Thyroid gland (tissue), 4 donors: ENCODE results near the gene PPARG. TPM values are rescaled to one million over a fixed set of nuclear protein-coding genes. Genes with fewer than 3 reads are reported as not detected.

Source experiments
- DNase-seq, 2 donors: peaks; one replicate each; pipeline ENCODE4 v3.0.0-alpha.2; 2019
- H3K27ac ChIP-seq, 3 donors: fragments of 200-600 bp; sonication (generic); 1 replicate in 2 of 3; 2 replicates in 1 of 3; pipeline ENCODE4 v1.5.1; 2016 to 2019; ENCODE audit warnings: mild to moderate bottlenecking in 1 of 3, moderate library complexity in 1 of 3
- H3K27me3 ChIP-seq: fragments of 200-600 bp; sonication (generic); one replicate; pipeline ENCODE4 v1.5.1; 2019
- H3K36me3 ChIP-seq, 2 donors: fragments of 200-600 bp; sonication (generic); one replicate each; pipeline ENCODE4 v1.5.1; 2016 to 2019
- H3K4me1 ChIP-seq, 2 donors: fragments of 200-600 bp; sonication (generic); one replicate each; pipeline ENCODE4 v1.5.1; 2017 to 2019
- H3K4me3 ChIP-seq, 3 donors: fragments of 200-600 bp; sonication (generic); replicated peaks in 1 of 3; 1 replicate in 2 of 3; 2 replicates in 1 of 3; pipeline ENCODE4 v1.5.1; 2016; ENCODE audit warnings: mild to moderate bottlenecking in 1 of 3
- H3K9me3 ChIP-seq: fragments of 200-600 bp; sonication (generic); one replicate; pipeline ENCODE4 v1.5.1; 2017
- CTCF ChIP-seq, 6 experiments: fragments of 200-600 bp in 3 of 6; fragments of 450-650 bp in 3 of 6; sonication (generic) in 3 of 6; IDR thresholded peaks; one replicate each; pipeline ENCODE4 v1.5.1; 2016 to 2019; ENCODE audit warnings: antibody characterized with exemption in 6 of 6, mild to moderate bottlenecking in 2 of 6, inconsistent platforms in 1 of 6, moderate library complexity in 1 of 6
- POLR2A ChIP-seq, 2 donors: fragments of 450-650 bp; IDR thresholded peaks; one replicate each; pipeline ENCODE4 v1.6.1; 2017; ENCODE audit warnings: antibody characterized with exemption in 2 of 2, mild to moderate bottlenecking in 2 of 2, moderate library complexity in 1 of 2
- WGBS, 2 donors: methylation state at CpG; one replicate each; pipeline ENCODE4 v1.1.5; 2017; 5-methylcytosine and 5-hydroxymethylcytosine counted together
- intact Hi-C: fragments of 100-400 bp; cut with DNase I; formaldehyde crosslinking; loops from one replicate; pipeline ENCODE4 v1.15.1; 2023
- total RNA-seq, 4 donors: library from RNA; depleted of rRNA; stranded (reverse); fragments of >200 nt; gene quantifications; one replicate each; pipeline ENCODE4 v1.2.3, GENCODE V29; 2016

Gene PPARG
- total RNA-seq, 4 donors from 2014 or later: 20.0 to 27.3 (median 23.7) TPM

- intact Hi-C loops: loop anchor here (10.0 kb wide), 1 partner anchor 112 kb away; no protein-coding TSS in a partner anchor
- H3K36me3 ChIP-seq: no peaks in the 10 kb centered on the region
- peak overlapping the region; percentile 48 to 83 (median 52) for H3K27ac ChIP-seq
- peak overlapping the region in 2 of 3 donors; percentile 5 to 31 for H3K4me3 ChIP-seq
- TF ChIP-seq POLR2A (IDR thresholded peaks at IDR 0.05): peak in 1 of 2 donors; percentile 21
- peak in 2 of 6 experiments; percentile 8 to 9 for TF ChIP-seq CTCF (IDR thresholded peaks at IDR 0.05)
- H3K27me3 ChIP-seq: no peaks in the 10 kb centered on the region
- peaks cover 0 to 5% of the 10 kb centered on the region in 2 donors for H3K4me1 ChIP-seq
- peak; percentile 36 to 47 for DNase-seq
- no peaks in the 10 kb centered on the region for H3K9me3 ChIP-seq
- 32 to 35% methylated on average over 24 to 27 of the region's 33 CpGs for WGBS, 2 donors
Measured at GRCh38 chr3:12286927-12287726, 1.7 kb upstream of the PPARG start.

GRCh38 chr3:12287727-12288181 lies 1.1 kb upstream of the PPARG start:
- WGBS, 2 donors: 0% methylated on average over 2 of the region's 63 CpGs; no CpG with 5 or more reads in 1 of the 2 donors
- peak overlapping the region; percentile 60 to 92 (median 74) for H3K27ac ChIP-seq
- intact Hi-C loops: loop anchor here (10.0 kb wide), 1 partner anchor 113 kb away; no protein-coding TSS in a partner anchor
- DNase-seq: peak; percentile 51 to 68
- no peaks in the 10 kb centered on the region for H3K27me3 ChIP-seq
- H3K4me3 ChIP-seq: peak overlapping the region; percentile 57 to 97 (median 81)
- TF ChIP-seq CTCF (IDR thresholded peaks at IDR 0.05) (no peak), POLR2A (IDR thresholded peaks at IDR 0.05) (peak in 1 of 2 donors; percentile 28)
- H3K36me3 ChIP-seq: no peaks in the 10 kb centered on the region
- H3K9me3 ChIP-seq: no peaks in the 10 kb centered on the region
- peaks cover 0 to 5% of the 10 kb centered on the region in 2 donors for H3K4me1 ChIP-seq

GRCh38 chr3:12289524-12289923 lies 654 bp downstream of the PPARG start:
- H3K4me1 ChIP-seq: peaks cover 0 to 5% of the 10 kb centered on the region in 2 donors
- WGBS, 2 donors: 64 to 67% methylated on average over 3 of the region's 3 CpGs
- H3K9me3 ChIP-seq: no peaks in the 10 kb centered on the region
- H3K27me3 ChIP-seq: no peaks in the 10 kb centered on the region
- DNase-seq: no peak
- no peak for TF ChIP-seq CTCF (IDR thresholded peaks at IDR 0.05)
- no peak for TF ChIP-seq POLR2A (IDR thresholded peaks at IDR 0.05)
- H3K27ac ChIP-seq: peak overlapping the region in 1 of 3 donors; percentile 92
- H3K4me3 ChIP-seq: no peak overlapping the region
- H3K36me3 ChIP-seq: no peaks in the 10 kb centered on the region
- intact Hi-C loops: loop anchor here (10.0 kb wide), 1 partner anchor 115 kb away; no protein-coding TSS in a partner anchor

GRCh38 chr3:12292770-12293169 lies 3.9 kb downstream of the PPARG start:
- no peak for TF ChIP-seq CTCF (IDR thresholded peaks at IDR 0.05)
- intact Hi-C loops: no loop called here
- Histone ChIP-seq H3K36me3 (no peaks in the 10 kb centered on the region), H3K4me1 (peaks cover 0 to 5% of the 10 kb centered on the region in 2 donors), H3K9me3 (no peaks in the 10 kb centered on the region), H3K4me3 (no peak overlapping the region), H3K27me3 (no peaks in the 10 kb centered on the region), H3K27ac (no peak overlapping the region)
- 83 to 86% methylated on average over 9 of the region's 9 CpGs for WGBS, 2 donors
- DNase-seq: no peak
